Stimulated activated CD8-positive, alpha-beta memory T cell treated with anti-CD3 and anti-CD28 coated beads, Interleukin-15, amount 100 ng/mL, for 1 hour (primary cell): ENCODE measurements around the gene ASGR2.
"Not testable (repeated sequence)": the region's sequence is repeated elsewhere in the genome, so short reads cannot be mapped to it uniquely, and the experiment has no call there.

Source experiments
- DNase-seq: peaks from one replicate; pipeline ENCODE4 v3.0.0-alpha.2; 2020; ENCODE audit warnings: low read depth

The ASGR2 gene

DNA sequence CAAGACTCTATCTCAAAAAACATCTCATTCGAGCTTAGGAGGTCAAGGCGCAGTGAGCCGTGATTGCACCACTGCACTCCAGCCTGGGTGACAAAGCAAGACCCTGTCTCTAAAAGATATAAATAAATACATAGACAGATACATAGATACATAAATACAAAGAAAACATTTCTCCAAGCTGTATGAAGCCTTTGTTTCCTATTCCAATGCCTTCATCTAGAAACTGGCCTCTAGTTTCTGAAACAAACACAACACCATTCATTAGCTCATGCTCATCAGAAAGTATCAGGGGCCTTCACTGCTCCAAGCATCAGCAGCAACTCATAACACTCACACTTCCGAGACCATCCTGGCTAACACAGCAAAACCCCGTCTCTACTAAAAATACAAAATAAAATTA lies 10.3 kb upstream of the ASGR2 start:
- DNase-seq, result no peak

GRCh38 chr17:7123844-7124243 lies 9.2 kb upstream of the ASGR2 start:
- DNase-seq, result no peak

DNA sequence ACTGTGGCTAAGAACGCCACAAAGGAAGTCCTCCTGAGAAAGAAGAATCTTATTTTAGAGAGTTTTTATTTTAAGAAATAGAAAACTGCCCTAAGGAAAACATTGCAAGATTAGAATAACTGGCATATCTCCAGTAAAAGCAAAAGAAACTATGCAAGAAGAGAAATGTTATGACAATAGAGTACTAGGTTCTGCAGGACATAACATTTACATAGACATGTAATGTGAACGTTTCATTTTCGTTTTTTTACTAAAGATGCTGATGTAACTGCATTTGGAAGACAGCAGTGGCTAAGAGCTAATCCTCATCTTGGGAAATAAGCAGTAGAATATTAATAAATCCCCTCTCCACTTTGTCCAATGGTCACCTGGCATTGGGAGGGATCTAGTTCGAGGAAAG lies 7.8 kb upstream of the ASGR2 start:
- DNase-seq, result no peak

DNA sequence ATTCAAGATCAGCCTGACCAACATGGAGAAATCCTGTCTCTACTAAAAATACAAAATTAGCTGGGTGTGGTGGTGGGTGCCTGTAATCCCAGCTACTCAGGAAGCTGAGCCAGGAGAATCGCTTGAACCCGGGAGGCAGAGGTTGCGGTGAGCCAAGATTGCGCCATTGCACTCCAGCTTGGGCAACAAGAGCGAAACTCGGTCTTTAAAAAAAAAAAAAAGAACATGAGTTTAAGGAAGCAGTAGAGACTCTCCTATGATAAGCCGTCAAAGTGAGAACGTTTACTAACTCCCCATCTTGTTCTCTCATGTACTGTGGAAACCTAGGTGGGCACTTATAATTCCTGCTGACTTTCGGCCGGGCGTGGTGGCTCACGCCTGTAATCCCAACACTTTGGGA lies 6.0 kb upstream of the ASGR2 start:
- not testable (repeated sequence) for DNase-seq

DNA sequence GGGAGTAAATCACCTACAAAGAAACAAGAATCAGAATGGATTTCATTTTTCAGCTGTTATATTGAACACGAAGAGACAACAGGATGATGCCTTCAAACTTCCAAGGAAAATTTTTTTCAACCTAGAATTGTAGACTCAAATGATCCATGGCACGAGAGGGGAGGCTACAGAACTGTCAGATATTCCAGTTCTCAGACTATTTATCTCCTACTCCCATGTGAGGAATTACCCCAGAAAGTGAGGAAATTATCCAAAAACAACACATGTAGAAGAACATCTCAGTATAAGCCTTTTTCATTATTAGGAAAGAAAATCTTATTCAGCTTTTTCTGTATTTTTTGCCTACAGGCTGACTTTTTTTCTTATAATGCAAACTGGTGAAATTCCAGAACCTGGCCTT lies 5.5 kb upstream of the ASGR2 start:
- DNase-seq, result no peak

GRCh38 chr17:7119314-7119713 lies 4.7 kb upstream of the ASGR2 start:
- DNase-seq, result no peak

GRCh38 chr17:7114875-7115614 lies 423 bp upstream of the ASGR2 start:
- DNase-seq, result no peak

GRCh38 chr17:7113273-7114071 lies 1.1 kb downstream of the ASGR2 start:
- DNase-seq, result no peak

DNA sequence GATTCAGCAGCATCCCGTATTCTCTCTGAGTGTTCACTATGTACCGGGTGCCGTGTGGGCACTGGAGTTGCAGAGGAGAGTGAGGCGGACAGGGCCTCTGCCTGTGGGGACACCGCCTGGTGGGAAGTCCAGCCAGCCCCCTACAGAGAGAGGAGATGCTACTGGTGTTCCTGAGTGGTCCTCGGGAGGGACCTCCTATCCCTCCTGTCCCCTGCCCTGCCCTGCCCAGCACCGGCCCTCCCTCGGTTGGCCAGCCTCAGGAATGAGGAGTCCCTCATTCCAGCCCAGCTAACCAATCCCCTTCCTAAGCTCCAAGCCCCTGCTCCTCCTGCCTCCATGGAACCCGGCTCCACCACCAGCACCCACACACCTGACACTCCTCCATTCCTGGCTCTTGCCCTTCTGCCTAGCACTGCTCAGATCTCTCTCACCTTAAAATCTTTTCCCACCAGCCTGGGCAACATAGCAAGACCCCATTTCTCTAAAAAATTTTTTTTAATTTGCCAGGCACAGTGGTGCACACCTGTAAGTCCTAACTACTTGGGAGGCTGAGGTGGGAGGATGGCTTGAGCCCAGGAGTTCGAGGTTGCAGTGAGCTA lies 2.0 kb downstream of the ASGR2 start:
- no peak for DNase-seq

DNA sequence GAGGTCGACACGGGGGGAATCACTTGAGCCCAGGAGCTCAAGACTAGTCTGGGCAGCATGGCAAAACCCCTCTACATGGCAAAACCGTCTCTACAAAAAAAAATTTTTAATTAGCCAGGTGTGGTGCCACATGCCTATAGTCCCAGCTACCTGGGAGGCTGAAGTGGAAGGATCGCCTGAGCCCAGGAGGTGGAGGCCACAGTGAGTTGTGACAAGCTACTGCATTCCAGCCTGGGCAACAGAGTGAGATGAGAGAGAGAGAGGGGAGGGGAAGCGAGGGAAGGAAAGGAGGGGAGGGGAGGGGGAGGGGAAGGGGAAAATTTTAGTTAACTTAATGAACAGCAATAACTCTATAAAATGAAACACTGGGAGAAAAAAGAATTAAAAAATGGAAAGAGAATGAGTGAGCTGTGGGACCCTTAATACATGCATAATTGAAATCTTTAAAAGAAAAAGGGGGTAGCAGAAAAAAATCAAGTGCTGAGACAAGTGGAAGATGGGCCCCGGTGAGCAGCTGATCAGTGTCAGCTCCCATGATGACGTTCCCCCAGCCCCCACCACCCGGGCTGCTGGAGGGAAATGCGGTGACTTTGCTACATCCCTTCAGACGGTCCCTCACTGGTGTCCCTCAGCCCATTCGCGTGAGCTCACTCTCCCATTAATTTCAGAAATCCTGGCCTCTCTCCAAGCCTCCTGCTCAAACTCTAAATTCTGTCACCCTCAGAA lies 2.7 kb downstream of the ASGR2 start:
- no peak for DNase-seq

GRCh38 chr17:7110617-7111306 lies 3.9 kb downstream of the ASGR2 start:
- DNase-seq, result no peak

GRCh38 chr17:7109461-7110322 lies 4.9 kb downstream of the ASGR2 start:
- no peak for DNase-seq

DNA sequence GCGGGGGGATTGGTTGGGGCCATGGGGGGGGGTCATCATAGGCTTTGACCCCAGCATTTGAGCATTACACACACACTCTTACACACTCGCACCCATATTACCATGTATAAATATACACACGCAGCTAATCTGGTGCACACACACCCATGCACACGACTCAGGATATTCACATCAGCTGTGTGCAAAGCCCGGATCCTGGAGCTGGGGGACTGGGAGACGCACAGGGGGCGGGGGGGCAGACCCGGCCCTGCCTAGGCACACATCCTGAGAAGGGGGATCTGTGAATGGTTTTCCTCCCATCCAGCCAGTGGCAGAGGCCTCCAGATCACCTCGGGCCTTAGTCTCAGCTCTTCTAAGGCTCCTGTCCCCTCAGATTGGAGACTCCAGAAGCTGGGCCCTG lies 5.6 kb downstream of the ASGR2 start:
- no peak for DNase-seq

DNA sequence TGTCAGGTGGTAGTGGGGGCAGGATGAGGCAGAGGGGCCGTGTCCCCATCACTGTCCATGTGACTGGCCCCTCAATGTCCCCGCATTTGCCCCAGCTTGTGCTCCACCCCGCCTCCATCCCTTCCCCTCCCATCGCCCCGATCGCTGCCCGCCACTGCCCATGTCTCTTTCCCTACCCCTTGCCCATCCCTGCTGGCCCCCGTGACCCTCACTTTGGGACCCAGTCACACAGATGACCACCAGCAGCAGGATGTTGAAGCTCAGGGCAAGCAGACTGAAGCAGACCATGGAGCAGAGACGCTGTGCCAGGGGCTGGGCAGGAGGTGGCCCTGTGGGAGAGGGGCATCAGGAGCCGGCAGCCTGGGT lies 6.1 kb downstream of the ASGR2 start:
- no peak for DNase-seq

DNA sequence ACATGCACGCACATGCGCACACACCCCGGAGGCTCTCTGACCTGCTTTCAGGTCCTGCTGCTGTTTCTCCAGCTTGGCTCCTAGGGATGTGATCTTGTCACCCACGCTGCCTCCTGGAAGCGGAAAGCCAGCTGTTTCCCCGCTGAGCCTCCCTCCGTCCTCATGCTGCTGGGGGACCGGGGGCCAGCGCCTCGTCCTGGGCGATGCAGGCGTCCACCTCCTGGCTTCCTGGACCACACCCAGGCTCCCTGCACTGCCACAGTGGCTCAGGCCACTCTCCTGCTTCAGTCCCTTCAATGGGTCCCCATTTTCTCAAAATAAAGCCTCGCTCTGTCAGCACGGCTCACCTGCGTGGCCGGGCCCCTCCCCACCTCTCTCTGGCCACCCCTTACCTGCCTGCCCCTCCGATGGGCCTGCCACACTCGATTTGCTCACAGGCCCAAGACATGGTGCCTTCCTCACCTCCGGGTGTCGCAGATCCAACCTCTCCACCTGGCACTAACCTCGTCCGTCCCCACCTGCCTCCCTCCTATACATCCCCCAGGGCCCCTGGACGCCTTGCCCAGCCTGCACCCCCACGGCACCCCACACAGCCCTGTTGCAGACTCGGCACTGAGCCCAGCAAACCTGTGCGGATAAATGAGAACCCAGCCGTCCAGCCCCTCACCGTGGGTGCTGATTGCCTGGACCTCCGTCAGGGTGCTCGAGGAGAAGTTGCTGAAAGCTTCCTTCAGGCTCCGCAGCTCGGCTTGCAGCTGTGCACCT lies 6.6 kb downstream of the ASGR2 start:
- DNase-seq, result no peak

DNA sequence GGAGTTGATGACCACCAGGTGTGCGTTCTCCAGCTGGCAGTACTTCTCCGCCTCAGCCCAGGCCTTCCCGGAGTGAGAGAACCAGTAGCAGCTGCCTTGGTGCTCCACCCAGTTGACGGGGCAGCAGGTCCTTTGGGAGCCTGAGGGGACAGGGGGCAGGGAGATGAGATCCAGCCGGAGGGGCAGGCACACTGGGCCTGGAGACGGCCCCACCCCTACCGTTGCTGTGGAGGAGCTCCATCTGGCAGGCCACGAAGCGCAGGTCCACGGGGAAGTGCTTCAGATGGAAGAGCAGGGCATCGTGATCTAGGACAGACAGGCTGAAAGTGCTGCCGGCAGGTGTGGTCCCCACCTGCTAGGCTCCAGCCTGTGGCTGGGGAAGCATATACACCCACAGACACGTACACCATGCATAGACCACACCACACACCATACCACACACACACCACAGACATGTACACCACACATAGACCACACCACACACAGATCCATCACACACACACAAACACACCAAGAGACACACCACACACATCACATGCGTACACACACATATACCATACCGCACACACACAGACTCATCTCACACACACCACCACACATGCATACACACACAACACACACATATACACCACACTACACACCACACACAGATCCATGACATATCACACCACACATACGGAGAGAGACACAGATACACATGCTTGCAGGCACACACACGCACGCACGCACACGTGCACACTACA lies 7.4 kb downstream of the ASGR2 start:
- DNase-seq, result no peak

GRCh38 chr17:7102421-7102820 lies 12.2 kb downstream of the ASGR2 start:
- DNase-seq, result no peak

GRCh38 chr17:7101531-7101930 lies 13.1 kb downstream of the ASGR2 start:
- DNase-seq, result no peak

DNA sequence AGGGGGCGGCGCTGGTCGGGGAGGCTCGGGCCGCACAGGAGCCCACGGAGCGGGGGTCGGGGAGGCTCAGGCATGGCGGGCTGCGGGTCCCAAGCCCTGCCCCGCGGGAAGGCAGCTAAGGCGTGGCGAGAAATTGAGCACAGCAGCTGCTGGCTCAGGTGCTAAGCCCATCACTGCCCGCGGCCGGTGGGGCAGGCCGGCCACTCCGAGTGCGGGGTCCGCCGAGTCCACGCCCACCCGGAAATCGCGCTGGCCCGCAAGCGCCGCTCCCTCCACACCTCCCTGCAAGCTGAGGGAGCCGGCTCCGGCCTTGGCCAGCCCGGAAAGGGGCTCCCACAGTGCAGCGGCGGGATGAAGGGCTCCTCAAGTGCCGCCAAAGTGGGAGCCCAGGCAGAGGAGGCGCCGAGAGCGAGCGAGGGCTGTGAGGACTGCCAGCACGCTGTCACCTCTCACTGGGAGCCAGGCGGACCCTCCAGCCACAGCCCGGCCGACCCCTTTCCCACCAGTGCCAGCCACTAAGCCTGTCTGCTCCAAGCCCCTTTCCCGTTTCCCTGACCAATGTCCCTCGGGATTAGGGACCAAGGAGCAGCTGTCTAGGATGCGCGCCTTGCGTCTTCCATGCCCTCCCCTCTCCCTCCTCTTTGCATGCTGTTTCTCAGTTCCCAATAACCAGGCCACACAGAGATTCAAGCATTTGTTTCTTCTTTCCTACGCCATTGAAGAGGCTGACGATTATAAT lies 13.8 kb downstream of the ASGR2 start:
- DNase-seq, result not testable (repeated sequence)
